GM23338 (cell line): ENCODE results near the gene CCDC27.
A peak's percentile ranks its signal among the peaks of the same experiment; 100 is the strongest.

Experiments
- POLR2AphosphoS5 ChIP-seq: IDR thresholded peaks from 2 replicates; pipeline ENCODE4 v1.6.1; 2016; ENCODE audit warnings: antibody characterized with exemption, low read depth
- REST ChIP-seq: IDR thresholded peaks from one replicate; pipeline ENCODE4 v1.6.1; 2018; ENCODE audit warnings: antibody characterized with exemption; ENCODE audit not compliant: unreplicated experiment
- TF ChIP-seq, protein P1 (sequence below), 2 experiments: fragments of 200-600 bp in 1 of 2; sonication (generic) in 1 of 2; conservative IDR thresholded peaks; 2 replicates each; pipeline versions ENCODE4 v1.5.1 to v1.6.1; 2016 to 2017; ENCODE audit warnings: antibody characterized with exemption in 2 of 2, low read depth in 2 of 2, mild to moderate bottlenecking in 2 of 2, moderate library complexity in 1 of 2

- TF ChIP-seq POLR2AphosphoS5, result peak; percentile 57
- TF ChIP-seq REST, result no peak
- TF ChIP-seq, protein P1, sequence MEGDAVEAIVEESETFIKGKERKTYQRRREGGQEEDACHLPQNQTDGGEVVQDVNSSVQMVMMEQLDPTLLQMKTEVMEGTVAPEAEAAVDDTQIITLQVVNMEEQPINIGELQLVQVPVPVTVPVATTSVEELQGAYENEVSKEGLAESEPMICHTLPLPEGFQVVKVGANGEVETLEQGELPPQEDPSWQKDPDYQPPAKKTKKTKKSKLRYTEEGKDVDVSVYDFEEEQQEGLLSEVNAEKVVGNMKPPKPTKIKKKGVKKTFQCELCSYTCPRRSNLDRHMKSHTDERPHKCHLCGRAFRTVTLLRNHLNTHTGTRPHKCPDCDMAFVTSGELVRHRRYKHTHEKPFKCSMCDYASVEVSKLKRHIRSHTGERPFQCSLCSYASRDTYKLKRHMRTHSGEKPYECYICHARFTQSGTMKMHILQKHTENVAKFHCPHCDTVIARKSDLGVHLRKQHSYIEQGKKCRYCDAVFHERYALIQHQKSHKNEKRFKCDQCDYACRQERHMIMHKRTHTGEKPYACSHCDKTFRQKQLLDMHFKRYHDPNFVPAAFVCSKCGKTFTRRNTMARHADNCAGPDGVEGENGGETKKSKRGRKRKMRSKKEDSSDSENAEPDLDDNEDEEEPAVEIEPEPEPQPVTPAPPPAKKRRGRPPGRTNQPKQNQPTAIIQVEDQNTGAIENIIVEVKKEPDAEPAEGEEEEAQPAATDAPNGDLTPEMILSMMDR (conservative IDR thresholded peaks at IDR 0.05; ENCODE audit: low read depth in 2 of 2), result no peak
Measured at GRCh38 chr1:3746389-3746829, 5.8 kb upstream of the CCDC27 start.
